Neural cell (in vitro differentiated cells): Measurements from ENCODE around the gene POLR1E. TPM values are rescaled to one million over a fixed set of nuclear protein-coding genes. Genes with fewer than 3 reads are reported as not detected.

ENCODE experiments used
- H2AFZ ChIP-seq: fragments of 200-600, 300-800 bp; sonication (generic), shearing (Covaris generic); 2 replicates; pipeline ENCODE4 v1.6.0; 2014; ENCODE audit warnings: low read depth, mild to moderate bottlenecking, antibody characterized with exemption, low read length, moderate library complexity
- H3F3A ChIP-seq: fragments of 200-600 bp; shearing (Covaris generic); 2 replicates; pipeline ENCODE4 v1.6.1; 2016; ENCODE audit warnings: mild to moderate bottlenecking, moderate library complexity, mixed read lengths, antibody characterized with exemption, low read length; ENCODE audit not compliant: insufficient read depth, poor library complexity, severe bottlenecking
- H3K27ac ChIP-seq: fragments of 200-600, 300-800 bp; sonication (generic), shearing (Covaris generic); 2 replicates; pipeline ENCODE4 v1.5.1; 2014; ENCODE audit warnings: mild to moderate bottlenecking, low read length, moderate library complexity
- H3K27me3 ChIP-seq: fragments of 300-800, 200-600 bp; sonication (generic), shearing (Covaris generic); 2 replicates; pipeline ENCODE4 v1.6.0; 2014; ENCODE audit warnings: mild to moderate bottlenecking, low read depth, low read length, moderate library complexity; ENCODE audit not compliant: insufficient read depth
- H3K36me3 ChIP-seq: fragments of 300-800, 200-600 bp; sonication (generic), shearing (Covaris generic); 2 replicates; pipeline ENCODE4 v1.5.1; 2014; ENCODE audit warnings: mild to moderate bottlenecking, antibody characterized with exemption, low read length, moderate library complexity; ENCODE audit not compliant: insufficient read depth
- H3K4me2 ChIP-seq: fragments of 300-800, 200-600 bp; sonication (generic), shearing (Covaris generic); 2 replicates; pipeline ENCODE4 v1.6.0; 2014; ENCODE audit warnings: mild to moderate bottlenecking, low read length
- H3K4me3 ChIP-seq: fragments of 300-800, 200-600 bp; sonication (generic), shearing (Covaris generic); 2 replicates; pipeline ENCODE4 v1.5.1; 2014; ENCODE audit warnings: mild to moderate bottlenecking, low read length, moderate library complexity
- H3K79me2 ChIP-seq: fragments of 200-600 bp; shearing (Covaris generic); replicated peaks from 2 replicates; pipeline ENCODE4 v1.6.0; 2014; ENCODE audit warnings: mild to moderate bottlenecking, low read length, moderate library complexity; ENCODE audit not compliant: insufficient read depth
- H3K9ac ChIP-seq: fragments of 300-800, 200-600 bp; sonication (generic), shearing (Covaris generic); 2 replicates; pipeline ENCODE4 v1.6.1; 2016; ENCODE audit warnings: mild to moderate bottlenecking, low read length, mixed read lengths
- H3K9me2 ChIP-seq: fragments of 200-600 bp; shearing (Covaris generic); 2 replicates; pipeline ENCODE4 v1.6.1; 2016; ENCODE audit warnings: mild to moderate bottlenecking, low read length, mixed read lengths; ENCODE audit not compliant: insufficient read depth
- H3K9me3 ChIP-seq: fragments of 200-600, 300-800 bp; sonication (generic), shearing (Covaris generic); 2 replicates; pipeline ENCODE4 v1.6.1; 2016; ENCODE audit warnings: mild to moderate bottlenecking, mixed run types, low read length, moderate library complexity, mixed read lengths
- H4K20me1 ChIP-seq: fragments of 200-600 bp; shearing (Covaris generic); 2 replicates; pipeline ENCODE4 v1.6.1; 2016; ENCODE audit warnings: mild to moderate bottlenecking, mixed run types; ENCODE audit not compliant: insufficient read depth
- EP300 ChIP-seq: fragments of 450-650 bp; conservative IDR thresholded peaks from 2 replicates; pipeline ENCODE4 v1.6.1; 2014; ENCODE audit warnings: antibody characterized with exemption, mild to moderate bottlenecking, moderate library complexity; ENCODE audit not compliant: poor library complexity, severe bottlenecking
- EZH2 ChIP-seq: fragments of 200-600, 300-800 bp; shearing (Covaris generic), sonication (generic); IDR thresholded peaks from 2 replicates; pipeline ENCODE4 v1.6.1; 2014; ENCODE audit warnings: antibody characterized with exemption, low read length, borderline replicate concordance, mild to moderate bottlenecking; ENCODE audit not compliant: insufficient read depth, poor library complexity, severe bottlenecking
- MXI1 ChIP-seq: fragments of 450-650 bp; conservative IDR thresholded peaks from 2 replicates; pipeline ENCODE4 v1.6.1; 2014; ENCODE audit warnings: antibody characterized with exemption, mild to moderate bottlenecking; ENCODE audit not compliant: poor library complexity, severe bottlenecking
- POLR2AphosphoS5 ChIP-seq: IDR thresholded peaks from 2 replicates; pipeline ENCODE4 v1.6.1; 2012
- RAD21 ChIP-seq: fragments of 450-650 bp; conservative IDR thresholded peaks from 2 replicates; pipeline ENCODE4 v1.6.1; 2014; ENCODE audit warnings: antibody characterized with exemption, mild to moderate bottlenecking, moderate library complexity
- SMC3 ChIP-seq: fragments of 450-650 bp; conservative IDR thresholded peaks from 2 replicates; pipeline ENCODE4 v1.6.1; 2014; ENCODE audit warnings: antibody characterized with exemption, mild to moderate bottlenecking, moderate library complexity; ENCODE audit not compliant: poor library complexity
- TAF1 ChIP-seq: IDR thresholded peaks from 2 replicates; pipeline ENCODE4 v1.6.1; 2012; ENCODE audit warnings: low read depth
- polyA plus RNA-seq: library from polyadenylated mRNA; depleted of rRNA; stranded (reverse); fragments of >200 nt; gene quantifications from 2 replicates; pipeline ENCODE4 v1.2.3, GENCODE V29; 2014
- TF ChIP-seq, protein P1 (sequence below): fragments of 450-650 bp; IDR thresholded peaks from 2 replicates; pipeline ENCODE4 v1.5.1; 2014; ENCODE audit warnings: antibody characterized with exemption, mild to moderate bottlenecking, moderate library complexity; ENCODE audit not compliant: poor library complexity, severe bottlenecking
- TF ChIP-seq, protein P2 (sequence below): IDR thresholded peaks from 2 replicates; pipeline ENCODE4 v1.6.1; 2012; ENCODE audit warnings: borderline replicate concordance

The POLR1E gene
- polyA plus RNA-seq, 1 donor from 2014 or later = 19.1 TPM

DNA sequence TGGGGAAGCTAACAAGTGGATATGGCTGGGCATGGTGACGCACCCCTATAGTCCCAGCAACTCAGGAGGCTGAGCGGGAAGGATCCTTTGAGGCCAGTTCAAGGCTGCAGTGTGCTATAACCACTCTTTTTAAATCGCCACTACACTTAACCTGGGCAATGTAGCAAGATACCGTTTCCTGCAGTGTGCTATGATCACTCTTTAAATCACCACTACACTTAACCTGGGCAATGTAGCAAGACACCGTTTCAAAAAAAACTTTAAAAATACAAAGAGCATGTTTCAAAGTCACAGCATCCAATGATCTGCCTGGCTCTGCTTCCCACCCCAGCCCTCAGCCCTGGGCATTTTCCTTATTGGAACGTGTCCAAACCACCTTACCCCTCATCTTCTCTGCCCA lies 48.7 kb upstream of the POLR1E start:
- no peaks in the 10 kb centered on the region for H3K9me3 ChIP-seq
- H3K9me2 ChIP-seq = no peaks in the 10 kb centered on the region
- no peaks in the 10 kb centered on the region for H3F3A ChIP-seq
- no peak overlapping the region for H3K27ac ChIP-seq
- no peak for TF ChIP-seq EP300
- no peak for TF ChIP-seq MXI1
- TF ChIP-seq EZH2 = no peak
- no peak for TF ChIP-seq RAD21
- no peak for TF ChIP-seq POLR2AphosphoS5
- TF ChIP-seq, protein P1, sequence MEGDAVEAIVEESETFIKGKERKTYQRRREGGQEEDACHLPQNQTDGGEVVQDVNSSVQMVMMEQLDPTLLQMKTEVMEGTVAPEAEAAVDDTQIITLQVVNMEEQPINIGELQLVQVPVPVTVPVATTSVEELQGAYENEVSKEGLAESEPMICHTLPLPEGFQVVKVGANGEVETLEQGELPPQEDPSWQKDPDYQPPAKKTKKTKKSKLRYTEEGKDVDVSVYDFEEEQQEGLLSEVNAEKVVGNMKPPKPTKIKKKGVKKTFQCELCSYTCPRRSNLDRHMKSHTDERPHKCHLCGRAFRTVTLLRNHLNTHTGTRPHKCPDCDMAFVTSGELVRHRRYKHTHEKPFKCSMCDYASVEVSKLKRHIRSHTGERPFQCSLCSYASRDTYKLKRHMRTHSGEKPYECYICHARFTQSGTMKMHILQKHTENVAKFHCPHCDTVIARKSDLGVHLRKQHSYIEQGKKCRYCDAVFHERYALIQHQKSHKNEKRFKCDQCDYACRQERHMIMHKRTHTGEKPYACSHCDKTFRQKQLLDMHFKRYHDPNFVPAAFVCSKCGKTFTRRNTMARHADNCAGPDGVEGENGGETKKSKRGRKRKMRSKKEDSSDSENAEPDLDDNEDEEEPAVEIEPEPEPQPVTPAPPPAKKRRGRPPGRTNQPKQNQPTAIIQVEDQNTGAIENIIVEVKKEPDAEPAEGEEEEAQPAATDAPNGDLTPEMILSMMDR = no peak
- TF ChIP-seq SMC3 = no peak
- no peak for TF ChIP-seq TAF1
- no peaks in the 10 kb centered on the region for H3K27me3 ChIP-seq
- no peaks in the 10 kb centered on the region for H3K79me2 ChIP-seq
- H3K4me3 ChIP-seq = no peak overlapping the region
- H2AFZ ChIP-seq = no peak overlapping the region
- no peak overlapping the region for H3K9ac ChIP-seq
- H4K20me1 ChIP-seq = no peaks in the 10 kb centered on the region
- H3K4me2 ChIP-seq = no peak overlapping the region
- H3K36me3 ChIP-seq = peaks cover 14% of the 10 kb centered on the region

DNA sequence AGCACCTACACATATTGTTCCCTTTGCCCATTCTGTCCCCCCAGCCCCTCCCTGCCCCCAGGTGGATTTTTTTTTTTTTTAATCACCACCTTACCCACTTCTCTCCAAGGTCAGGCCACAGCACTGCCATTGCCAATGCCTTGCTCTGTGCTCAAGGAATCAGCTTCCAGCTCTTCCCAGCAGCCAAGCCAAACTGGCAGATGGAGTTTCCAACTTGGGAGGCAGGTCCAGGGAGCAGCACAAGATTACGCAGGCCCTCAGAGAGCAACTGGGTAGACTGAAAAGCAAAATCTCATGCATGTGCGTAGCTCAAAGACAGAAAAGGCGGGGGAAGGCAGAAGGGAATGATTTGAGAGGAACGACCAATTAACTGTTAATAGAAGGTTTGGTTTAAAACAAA lies 48.1 kb upstream of the POLR1E start:
- Histone ChIP-seq H3K27me3 (no peaks in the 10 kb centered on the region), H3K4me3 (no peak overlapping the region), H3K4me2 (no peak overlapping the region), H3K36me3 (peaks cover 14% of the 10 kb centered on the region), H3F3A (no peaks in the 10 kb centered on the region), H3K9ac (no peak overlapping the region), H3K9me3 (no peaks in the 10 kb centered on the region), H2AFZ (no peak overlapping the region), H3K79me2 (no peaks in the 10 kb centered on the region), H3K9me2 (no peaks in the 10 kb centered on the region), H4K20me1 (no peaks in the 10 kb centered on the region), H3K27ac (no peak overlapping the region)
- TF ChIP-seq EP300 (no peak), TAF1 (no peak), RAD21 (no peak), POLR2AphosphoS5 (no peak)
- TF ChIP-seq, protein P1 = no peak

DNA sequence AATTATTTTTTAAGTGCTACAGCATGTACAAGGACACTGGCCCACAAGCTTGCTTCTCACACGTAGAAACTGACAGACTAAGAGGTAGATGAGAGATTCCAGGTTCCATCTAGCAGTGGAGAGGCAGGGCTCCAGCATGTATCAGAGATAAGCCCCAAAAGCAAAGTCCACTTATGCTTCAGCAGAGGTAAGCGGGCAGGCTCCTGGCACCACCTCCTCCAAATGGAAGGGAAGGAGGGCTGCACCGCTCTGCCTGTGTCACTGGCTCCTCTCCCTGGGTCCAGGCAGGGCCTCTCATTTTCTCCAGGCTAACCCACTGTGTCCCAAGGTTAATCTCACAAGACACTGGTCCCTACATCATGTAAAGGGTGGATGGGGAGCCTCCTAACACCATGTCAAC lies 47.4 kb upstream of the POLR1E start:
- no peak for TF ChIP-seq EZH2
- no peak for TF ChIP-seq POLR2AphosphoS5
- no peak for TF ChIP-seq RAD21
- TF ChIP-seq EP300 = no peak
- TF ChIP-seq SMC3 = no peak
- no peak for TF ChIP-seq MXI1
- TF ChIP-seq TAF1 = no peak
- TF ChIP-seq, protein P2, sequence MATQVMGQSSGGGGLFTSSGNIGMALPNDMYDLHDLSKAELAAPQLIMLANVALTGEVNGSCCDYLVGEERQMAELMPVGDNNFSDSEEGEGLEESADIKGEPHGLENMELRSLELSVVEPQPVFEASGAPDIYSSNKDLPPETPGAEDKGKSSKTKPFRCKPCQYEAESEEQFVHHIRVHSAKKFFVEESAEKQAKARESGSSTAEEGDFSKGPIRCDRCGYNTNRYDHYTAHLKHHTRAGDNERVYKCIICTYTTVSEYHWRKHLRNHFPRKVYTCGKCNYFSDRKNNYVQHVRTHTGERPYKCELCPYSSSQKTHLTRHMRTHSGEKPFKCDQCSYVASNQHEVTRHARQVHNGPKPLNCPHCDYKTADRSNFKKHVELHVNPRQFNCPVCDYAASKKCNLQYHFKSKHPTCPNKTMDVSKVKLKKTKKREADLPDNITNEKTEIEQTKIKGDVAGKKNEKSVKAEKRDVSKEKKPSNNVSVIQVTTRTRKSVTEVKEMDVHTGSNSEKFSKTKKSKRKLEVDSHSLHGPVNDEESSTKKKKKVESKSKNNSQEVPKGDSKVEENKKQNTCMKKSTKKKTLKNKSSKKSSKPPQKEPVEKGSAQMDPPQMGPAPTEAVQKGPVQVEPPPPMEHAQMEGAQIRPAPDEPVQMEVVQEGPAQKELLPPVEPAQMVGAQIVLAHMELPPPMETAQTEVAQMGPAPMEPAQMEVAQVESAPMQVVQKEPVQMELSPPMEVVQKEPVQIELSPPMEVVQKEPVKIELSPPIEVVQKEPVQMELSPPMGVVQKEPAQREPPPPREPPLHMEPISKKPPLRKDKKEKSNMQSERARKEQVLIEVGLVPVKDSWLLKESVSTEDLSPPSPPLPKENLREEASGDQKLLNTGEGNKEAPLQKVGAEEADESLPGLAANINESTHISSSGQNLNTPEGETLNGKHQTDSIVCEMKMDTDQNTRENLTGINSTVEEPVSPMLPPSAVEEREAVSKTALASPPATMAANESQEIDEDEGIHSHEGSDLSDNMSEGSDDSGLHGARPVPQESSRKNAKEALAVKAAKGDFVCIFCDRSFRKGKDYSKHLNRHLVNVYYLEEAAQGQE = no peak
- TF ChIP-seq, protein P1 = no peak
- Histone ChIP-seq H3K36me3 (peaks cover 14% of the 10 kb centered on the region), H4K20me1 (no peaks in the 10 kb centered on the region), H3K79me2 (no peaks in the 10 kb centered on the region), H3K9me3 (no peaks in the 10 kb centered on the region), H3K4me3 (no peak overlapping the region), H3F3A (no peaks in the 10 kb centered on the region), H3K9ac (no peak overlapping the region), H3K27me3 (no peaks in the 10 kb centered on the region), H2AFZ (no peak overlapping the region), H3K4me2 (no peak overlapping the region), H3K27ac (no peak overlapping the region), H3K9me2 (no peaks in the 10 kb centered on the region)
